GM12878 (cell line): ENCODE data around the gene BMF. TPM values are rescaled to one million over a fixed set of nuclear protein-coding genes. Genes with fewer than 3 reads are reported as not detected.

ENCODE experiments used
- BHLHE40 ChIP-seq, 2 experiments: fragments of 450-650 bp in 1 of 2; IDR thresholded peaks; 2 replicates each; pipeline ENCODE4 v1.6.1; 2011 to 2017; ENCODE audit warnings: low read depth in 2 of 2, borderline replicate concordance in 1 of 2, improper control_type of control experiment in 1 of 2, low read length in 1 of 2, mild to moderate bottlenecking in 1 of 2
- BMI1 ChIP-seq: fragments of 450-650 bp; IDR thresholded peaks from 2 replicates; pipeline ENCODE4 v1.6.1; 2016; ENCODE audit warnings: mild to moderate bottlenecking, moderate library complexity, borderline replicate concordance
- CHD2 ChIP-seq: IDR thresholded peaks from 2 replicates; pipeline ENCODE4 v1.6.1; 2011; ENCODE audit warnings: low read depth, low read length, improper control_type of control experiment, borderline replicate concordance
- CUX1 ChIP-seq: IDR thresholded peaks from 2 replicates; pipeline ENCODE4 v1.6.1; 2012; ENCODE audit warnings: improper control_type of control experiment, low read depth, low read length; ENCODE audit not compliant: insufficient replicate concordance
- DPF2 ChIP-seq: fragments of 450-650 bp; IDR thresholded peaks from 2 replicates; pipeline ENCODE4 v1.6.1; 2017; ENCODE audit warnings: mild to moderate bottlenecking
- EP300 ChIP-seq, 2 experiments: fragments of 150-350 bp in 1 of 2; IDR thresholded peaks; 2 replicates each; pipeline ENCODE4 v1.6.1; 2011 to 2012; ENCODE audit warnings: low read depth in 2 of 2, low read length in 2 of 2, borderline replicate concordance in 1 of 2, improper control_type of control experiment in 1 of 2, inconsistent platforms in 1 of 2; ENCODE audit not compliant: control insufficient read depth in 1 of 2
- MEF2B ChIP-seq: fragments of 450-650 bp; IDR thresholded peaks from 2 replicates; pipeline ENCODE4 v1.6.1; 2018; ENCODE audit warnings: mild to moderate bottlenecking, moderate library complexity; ENCODE audit not compliant: partially characterized antibody, poor library complexity, severe bottlenecking
- NR2F1 ChIP-seq: fragments of 450-650 bp; conservative IDR thresholded peaks from 2 replicates; pipeline ENCODE4 v1.6.1; 2017; ENCODE audit warnings: mild to moderate bottlenecking
- POU2F2 ChIP-seq: IDR thresholded peaks from 3 replicates; pipeline ENCODE4 v1.6.1; 2011; ENCODE audit warnings: low read depth, mild to moderate bottlenecking, low read length, borderline replicate concordance
- RAD51 ChIP-seq: fragments of 450-650 bp; IDR thresholded peaks from 2 replicates; pipeline ENCODE4 v1.6.1; 2016; ENCODE audit warnings: moderate library complexity, mild to moderate bottlenecking, inconsistent platforms
- ZNF24 ChIP-seq: fragments of 450-650 bp; IDR thresholded peaks from 2 replicates; pipeline ENCODE4 v1.6.1; 2017; ENCODE audit warnings: antibody characterized with exemption, mild to moderate bottlenecking
- polyA plus RNA-seq, 11 experiments: library from polyadenylated mRNA; depleted of rRNA in 4 of 11; unstranded in 6 of 11; stranded (reverse) in 5 of 11; fragments of >200 nt; fragmentation: Nextera tagmentation in 4 of 11; fragmentation: Illumina TruSeq in 1 of 11; extraction: Ambion mirVana in 4 of 11; extraction: Trizol in 1 of 11; gene quantifications; 1 replicate in 1 of 11; 2 replicates in 10 of 11; pipeline versions ENCODE4 v1.2.1 to v1.2.3, GENCODE V29; 2011 to 2016; ENCODE audit warnings: inconsistent platforms in 2 of 11, missing spikeins in 2 of 11, low read depth in 1 of 11
- total RNA-seq, 4 experiments: library from RNA; depleted of rRNA in 3 of 4; stranded (reverse); fragments of >200 nt in 3 of 4; fragmentation: Illumina TruSeq in 1 of 4; extraction: Trizol in 1 of 4; gene quantifications; 2 replicates each; pipeline versions ENCODE4 v1.2.1 to v1.2.3, GENCODE V29; 2013 to 2021

The BMF gene
- total and polyA plus RNA-seq, 10 of the 15 experiments (the other 5 are each of a cell fraction or from before 2014, with no cell fraction given), result 0.82 to 34.9 (median 16.9) TPM

- peak; percentile 50; the same call in 1 of the 2 replicates for TF ChIP-seq DPF2
- TF ChIP-seq POU2F2, result peak; percentile 36; the same call in 1 of the 3 replicates
- peak; percentile 28; the same call in 1 of the 2 replicates for TF ChIP-seq CHD2
- TF ChIP-seq MEF2B, result peak; percentile 40
- TF ChIP-seq RAD51, result peak; percentile 35; the same call in 1 of the 2 replicates
- peak; percentile 24; the same call in 1 of the 2 replicates for TF ChIP-seq BMI1
- peak; percentile 53 to 62; a peak in 2 of 4 replicates for TF ChIP-seq EP300 (IDR thresholded peaks at IDR 0.05; ENCODE audit: borderline replicate concordance in 1 of 2, control insufficient read depth in 1 of 2, low read depth in 2 of 2, low read length in 2 of 2)
- peak; percentile 14 for TF ChIP-seq CUX1
- peak; percentile 79 for TF ChIP-seq ZNF24
- TF ChIP-seq NR2F1, result peak; percentile 69
- TF ChIP-seq BHLHE40 (IDR thresholded peaks at IDR 0.05; ENCODE audit: borderline replicate concordance in 1 of 2, low read depth in 2 of 2, low read length in 1 of 2), result peak; percentile 81 to 83; a peak in 3 of 4 replicates
Observed at GRCh38 chr15:40100947-40101905, 7.5 kb downstream of the BMF start (continued).
